K562 (cell line): ENCODE results near the gene MRPL52. TPM values are rescaled to one million over a fixed set of nuclear protein-coding genes. Genes with fewer than 3 reads are reported as not detected.
A peak's percentile ranks its signal among the peaks of the same experiment; 100 is the strongest.

ENCODE experiments used
- ARHGAP35 ChIP-seq: fragments of 450-650 bp; IDR thresholded peaks from 2 replicates; pipeline ENCODE4 v1.6.1; 2018; ENCODE audit not compliant: partially characterized antibody
- CBX3 ChIP-seq, 2 experiments: IDR thresholded peaks; 1 replicate in 1 of 2; 2 replicates in 1 of 2; pipeline ENCODE4 v1.6.1; 2012; ENCODE audit warnings: inconsistent platforms in 2 of 2, low read length in 2 of 2, borderline replicate concordance in 1 of 2, control low read depth in 1 of 2
- ERF ChIP-seq: fragments of 450-650 bp; formaldehyde crosslinking; IDR thresholded peaks from 2 replicates; pipeline ENCODE4 v1.4.0; 2020; ENCODE audit warnings: mild to moderate bottlenecking, mixed read lengths
- ESRRB ChIP-seq: fragments of 250-450 bp; sonication (Bioruptor Pico); IDR thresholded peaks from 2 replicates; pipeline ENCODE4 v1.5.0; 2020; ENCODE audit warnings: mild to moderate bottlenecking, moderate library complexity, borderline replicate concordance
- ETV5 ChIP-seq: sonication (generic); formaldehyde crosslinking; IDR thresholded peaks from 2 replicates; pipeline ENCODE4 v1.4.0; 2020; ENCODE audit warnings: low read depth, mild to moderate bottlenecking, missing genetic modification reagents
- GABPA ChIP-seq: fragments of 200-800 bp; sonication (Bioruptor generic); conservative IDR thresholded peaks from 2 replicates; pipeline ENCODE4 v1.6.1; 2016; ENCODE audit warnings: low read depth, missing genetic modification characterization, missing compliant biosample characterization
- MEF2D ChIP-seq: conservative IDR thresholded peaks from 2 replicates; pipeline ENCODE4 v1.6.1; 2016; ENCODE audit warnings: low read depth, missing genetic modification characterization, missing compliant biosample characterization
- MEIS2 ChIP-seq: fragments of 450-650 bp; IDR thresholded peaks from 2 replicates; pipeline ENCODE4 v1.6.1; 2014; ENCODE audit warnings: mild to moderate bottlenecking; ENCODE audit not compliant: partially characterized antibody
- PCBP1 ChIP-seq: fragments of 200-400 bp; formaldehyde crosslinking; IDR thresholded peaks from 2 replicates; pipeline ENCODE4 v1.6.1; 2018; ENCODE audit warnings: mild to moderate bottlenecking, low read depth, low read length; ENCODE audit not compliant: poor library complexity, severe bottlenecking
- PRPF4 ChIP-seq: fragments of 200-400 bp; formaldehyde crosslinking; IDR thresholded peaks from one replicate; pipeline ENCODE4 v1.6.1; 2017; ENCODE audit warnings: low read length, low read depth, mild to moderate bottlenecking; ENCODE audit not compliant: insufficient read depth, poor library complexity, severe bottlenecking
- RBBP5 ChIP-seq: fragments of 200-600 bp; sonication (generic); IDR thresholded peaks from 2 replicates; pipeline ENCODE4 v1.6.1; 2012; ENCODE audit warnings: borderline replicate concordance, mild to moderate bottlenecking, low read length, control low read depth, inconsistent platforms; ENCODE audit not compliant: insufficient read depth, poor library complexity, severe bottlenecking
- ZBTB17 ChIP-seq: fragments of 450-650 bp; formaldehyde crosslinking; IDR thresholded peaks from 2 replicates; pipeline ENCODE4 v1.4.0; 2020; ENCODE audit warnings: mild to moderate bottlenecking
- ZFP30 ChIP-seq: fragments of 250-450 bp; sonication (Bioruptor Pico); IDR thresholded peaks from 2 replicates; pipeline ENCODE4 v1.8.0; 2022; ENCODE audit warnings: moderate library complexity, mild to moderate bottlenecking, inconsistent platforms, borderline replicate concordance
- polyA plus RNA-seq, 8 experiments: library from polyadenylated mRNA; depleted of rRNA in 4 of 8; stranded (reverse) in 5 of 8; unstranded in 3 of 8; fragments of >200 nt; fragmentation: Nextera tagmentation in 2 of 8; fragmentation: Illumina TruSeq in 1 of 8; extraction: Ambion mirVana in 2 of 8; extraction: Trizol in 1 of 8; gene quantifications; 2 replicates each; pipeline versions ENCODE4 v1.2.1 to v1.2.3, GENCODE V29; 2011 to 2014; ENCODE audit warnings: inconsistent platforms in 1 of 8, missing spikeins in 1 of 8
- total RNA-seq, 7 experiments: library from RNA; depleted of rRNA in 6 of 7; stranded (reverse); fragments of >200 nt in 6 of 7; fragmentation: Illumina TruSeq in 2 of 7; extraction: Trizol in 2 of 7; gene quantifications; 2 replicates each; pipeline versions ENCODE4 v1.2.1 to v1.2.3, GENCODE V29; 2011 to 2021; ENCODE audit warnings: low replicate concordance in 1 of 7
- TF ChIP-seq, protein P1 (sequence below): sonication (generic); formaldehyde crosslinking; IDR thresholded peaks from 2 replicates; pipeline ENCODE4 v1.8.0; 2022; ENCODE audit warnings: mild to moderate bottlenecking, missing genetic modification reagents
- TF ChIP-seq, protein P2 (sequence below): IDR thresholded peaks from 2 replicates; pipeline ENCODE4 v1.6.1; 2012; ENCODE audit warnings: low read depth, low read length, improper control_type of control experiment, borderline replicate concordance
- TF ChIP-seq, protein P3 (sequence below): fragments of 450-650 bp; formaldehyde crosslinking; IDR thresholded peaks from 2 replicates; pipeline ENCODE4 v1.4.0; 2020; ENCODE audit warnings: mild to moderate bottlenecking
- TF ChIP-seq, protein P4 (sequence below): fragments of 450-650 bp; IDR thresholded peaks from 2 replicates; pipeline ENCODE4 v1.6.1; 2016; ENCODE audit warnings: borderline replicate concordance
- TF ChIP-seq, protein P5 (sequence below): IDR thresholded peaks from 2 replicates; pipeline ENCODE4 v1.6.1; 2014; ENCODE audit warnings: antibody characterized with exemption

Gene MRPL52
- total and polyA plus RNA-seq, 9 of the 15 experiments (the other 6 are each of a cell fraction or from before 2014, with no cell fraction given): 56.5 to 213 (median 168) TPM

DNA sequence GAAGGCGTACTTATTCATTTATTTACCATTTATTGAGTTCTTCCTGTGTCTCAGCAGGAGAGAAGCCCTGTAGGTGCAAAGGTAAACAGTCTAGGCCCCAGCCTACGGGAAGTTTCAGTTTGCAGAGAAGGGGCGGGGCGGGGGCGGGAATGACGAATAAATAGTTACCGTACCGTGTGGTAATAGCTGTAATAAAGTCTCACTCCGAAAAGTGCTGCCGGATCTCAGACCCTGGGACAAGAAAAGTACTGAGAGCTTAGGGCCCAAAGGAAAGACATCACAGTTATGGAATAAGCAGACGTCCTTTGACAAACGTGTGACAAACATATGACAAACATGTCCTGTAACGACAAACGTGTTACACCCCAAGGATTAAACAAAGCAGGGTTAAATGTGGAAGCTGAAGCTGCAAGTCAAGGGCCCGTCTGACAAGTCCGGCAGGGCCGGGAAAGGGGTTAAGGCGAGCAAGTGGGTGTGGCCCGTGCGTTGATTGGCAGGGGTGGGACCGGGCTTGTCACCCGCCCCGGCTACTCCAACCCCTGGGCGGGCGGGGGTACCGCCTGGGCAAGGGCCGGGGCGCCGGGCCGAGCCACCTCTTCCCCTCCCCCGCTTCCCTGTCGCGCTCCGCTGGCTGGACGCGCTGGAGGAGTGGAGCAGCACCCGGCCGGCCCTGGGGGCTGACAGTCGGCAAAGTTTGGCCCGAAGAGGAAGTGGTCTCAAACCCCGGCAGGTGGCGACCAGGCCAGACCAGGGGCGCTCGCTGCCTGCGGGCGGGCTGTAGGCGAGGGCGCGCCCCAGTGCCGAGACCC, 41.7 kb downstream of the MRPL52 start, which contains the start of gene LRP10 (continued):
- no peak for TF ChIP-seq MEF2D (tag)
- TF ChIP-seq GABPA (tag): peak; percentile 72
- TF ChIP-seq ARHGAP35: no peak
- peak in 1 of 2 experiments; percentile 49; a peak in 1 of 3 replicates for TF ChIP-seq CBX3 (IDR thresholded peaks at IDR 0.05; ENCODE audit: borderline replicate concordance in 1 of 2, low read length in 2 of 2)
- TF ChIP-seq, protein P1, sequence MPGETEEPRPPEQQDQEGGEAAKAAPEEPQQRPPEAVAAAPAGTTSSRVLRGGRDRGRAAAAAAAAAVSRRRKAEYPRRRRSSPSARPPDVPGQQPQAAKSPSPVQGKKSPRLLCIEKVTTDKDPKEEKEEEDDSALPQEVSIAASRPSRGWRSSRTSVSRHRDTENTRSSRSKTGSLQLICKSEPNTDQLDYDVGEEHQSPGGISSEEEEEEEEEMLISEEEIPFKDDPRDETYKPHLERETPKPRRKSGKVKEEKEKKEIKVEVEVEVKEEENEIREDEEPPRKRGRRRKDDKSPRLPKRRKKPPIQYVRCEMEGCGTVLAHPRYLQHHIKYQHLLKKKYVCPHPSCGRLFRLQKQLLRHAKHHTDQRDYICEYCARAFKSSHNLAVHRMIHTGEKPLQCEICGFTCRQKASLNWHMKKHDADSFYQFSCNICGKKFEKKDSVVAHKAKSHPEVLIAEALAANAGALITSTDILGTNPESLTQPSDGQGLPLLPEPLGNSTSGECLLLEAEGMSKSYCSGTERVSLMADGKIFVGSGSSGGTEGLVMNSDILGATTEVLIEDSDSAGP (CRISPR knock-in tag): no peak
- TF ChIP-seq, protein P2, sequence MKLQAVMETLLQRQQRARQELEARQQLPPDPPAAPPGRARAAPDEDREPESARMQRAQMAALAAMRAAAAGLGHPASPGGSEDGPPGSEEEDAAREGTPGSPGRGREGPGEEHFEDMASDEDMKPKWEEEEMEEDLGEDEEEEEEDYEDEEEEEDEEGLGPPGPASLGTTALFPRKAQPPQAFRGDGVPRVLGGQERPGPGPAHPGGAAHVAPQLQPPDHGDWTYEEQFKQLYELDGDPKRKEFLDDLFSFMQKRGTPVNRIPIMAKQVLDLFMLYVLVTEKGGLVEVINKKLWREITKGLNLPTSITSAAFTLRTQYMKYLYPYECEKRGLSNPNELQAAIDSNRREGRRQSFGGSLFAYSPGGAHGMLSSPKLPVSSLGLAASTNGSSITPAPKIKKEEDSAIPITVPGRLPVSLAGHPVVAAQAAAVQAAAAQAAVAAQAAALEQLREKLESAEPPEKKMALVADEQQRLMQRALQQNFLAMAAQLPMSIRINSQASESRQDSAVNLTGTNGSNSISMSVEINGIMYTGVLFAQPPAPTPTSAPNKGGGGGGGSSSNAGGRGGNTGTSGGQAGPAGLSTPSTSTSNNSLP: peak; percentile 44; the same call in 1 of the 2 replicates
- no peak for TF ChIP-seq ZFP30 (CRISPR knock-in tag)
- peak; percentile 31 for TF ChIP-seq PRPF4
- TF ChIP-seq, protein P3, sequence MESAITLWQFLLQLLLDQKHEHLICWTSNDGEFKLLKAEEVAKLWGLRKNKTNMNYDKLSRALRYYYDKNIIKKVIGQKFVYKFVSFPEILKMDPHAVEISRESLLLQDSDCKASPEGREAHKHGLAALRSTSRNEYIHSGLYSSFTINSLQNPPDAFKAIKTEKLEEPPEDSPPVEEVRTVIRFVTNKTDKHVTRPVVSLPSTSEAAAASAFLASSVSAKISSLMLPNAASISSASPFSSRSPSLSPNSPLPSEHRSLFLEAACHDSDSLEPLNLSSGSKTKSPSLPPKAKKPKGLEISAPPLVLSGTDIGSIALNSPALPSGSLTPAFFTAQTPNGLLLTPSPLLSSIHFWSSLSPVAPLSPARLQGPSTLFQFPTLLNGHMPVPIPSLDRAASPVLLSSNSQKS (CRISPR knock-in tag): no peak
- peak; percentile 25; the same call in 1 of the 2 replicates for TF ChIP-seq ZBTB17 (CRISPR knock-in tag)
- peak; percentile 13 for TF ChIP-seq ETV5 (CRISPR knock-in tag)
- peak; percentile 69 for TF ChIP-seq PCBP1
- TF ChIP-seq, protein P4, sequence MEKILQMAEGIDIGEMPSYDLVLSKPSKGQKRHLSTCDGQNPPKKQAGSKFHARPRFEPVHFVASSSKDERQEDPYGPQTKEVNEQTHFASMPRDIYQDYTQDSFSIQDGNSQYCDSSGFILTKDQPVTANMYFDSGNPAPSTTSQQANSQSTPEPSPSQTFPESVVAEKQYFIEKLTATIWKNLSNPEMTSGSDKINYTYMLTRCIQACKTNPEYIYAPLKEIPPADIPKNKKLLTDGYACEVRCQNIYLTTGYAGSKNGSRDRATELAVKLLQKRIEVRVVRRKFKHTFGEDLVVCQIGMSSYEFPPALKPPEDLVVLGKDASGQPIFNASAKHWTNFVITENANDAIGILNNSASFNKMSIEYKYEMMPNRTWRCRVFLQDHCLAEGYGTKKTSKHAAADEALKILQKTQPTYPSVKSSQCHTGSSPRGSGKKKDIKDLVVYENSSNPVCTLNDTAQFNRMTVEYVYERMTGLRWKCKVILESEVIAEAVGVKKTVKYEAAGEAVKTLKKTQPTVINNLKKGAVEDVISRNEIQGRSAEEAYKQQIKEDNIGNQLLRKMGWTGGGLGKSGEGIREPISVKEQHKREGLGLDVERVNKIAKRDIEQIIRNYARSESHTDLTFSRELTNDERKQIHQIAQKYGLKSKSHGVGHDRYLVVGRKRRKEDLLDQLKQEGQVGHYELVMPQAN: peak; percentile 30
- TF ChIP-seq MEIS2: peak; percentile 90
- no peak for TF ChIP-seq RBBP5
- TF ChIP-seq, protein P5, sequence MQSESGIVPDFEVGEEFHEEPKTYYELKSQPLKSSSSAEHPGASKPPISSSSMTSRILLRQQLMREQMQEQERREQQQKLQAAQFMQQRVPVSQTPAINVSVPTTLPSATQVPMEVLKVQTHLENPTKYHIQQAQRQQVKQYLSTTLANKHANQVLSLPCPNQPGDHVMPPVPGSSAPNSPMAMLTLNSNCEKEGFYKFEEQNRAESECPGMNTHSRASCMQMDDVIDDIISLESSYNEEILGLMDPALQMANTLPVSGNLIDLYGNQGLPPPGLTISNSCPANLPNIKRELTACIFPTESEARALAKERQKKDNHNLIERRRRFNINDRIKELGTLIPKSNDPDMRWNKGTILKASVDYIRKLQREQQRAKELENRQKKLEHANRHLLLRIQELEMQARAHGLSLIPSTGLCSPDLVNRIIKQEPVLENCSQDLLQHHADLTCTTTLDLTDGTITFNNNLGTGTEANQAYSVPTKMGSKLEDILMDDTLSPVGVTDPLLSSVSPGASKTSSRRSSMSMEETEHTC: no peak
- no peak for TF ChIP-seq ERF (CRISPR knock-in tag)
- no peak for TF ChIP-seq ESRRB
